GM18502 (cell line): ENCODE results near the gene RAI14.

Source experiments
- ATAC-seq: cut with Tn5 transposase; IDR thresholded peaks from one replicate; pipeline ENCODE4 v1.9.1; 2021; ENCODE audit warnings: mild to moderate bottlenecking; ENCODE audit not compliant: unreplicated experiment, poor library complexity

RAI14 gene

GRCh38 chr5:34656001-34656699 is at the start of gene RAI14:
RAI14 (plus strand) TSS chr5:34656328; CDS start chr5:34686920, 30,592 bp downstream.
- no peak for ATAC-seq

GRCh38 chr5:34608368-34608767 is 47.8 kb upstream of the RAI14 start:
- no peak for ATAC-seq

- ATAC-seq, result no peak
Measured at GRCh38 chr5:34608859-34609648, 47.1 kb upstream of the RAI14 start.

- ATAC-seq, result no peak
Measured at GRCh38 chr5:34609951-34610441, 46.1 kb upstream of the RAI14 start.

GRCh38 chr5:34610546-34610945 is 45.6 kb upstream of the RAI14 start:
- ATAC-seq, result no peak

- no peak for ATAC-seq
Measured at GRCh38 chr5:34611464-34612415, 44.4 kb upstream of the RAI14 start.

- no peak for ATAC-seq
Measured at GRCh38 chr5:34616651-34617050, 39.5 kb upstream of the RAI14 start.

GRCh38 chr5:34618371-34619065 is 37.6 kb upstream of the RAI14 start:
- no peak for ATAC-seq

GRCh38 chr5:34620185-34620584 is 35.9 kb upstream of the RAI14 start:
- no peak for ATAC-seq

GRCh38 chr5:34621277-34622097 is 34.6 kb upstream of the RAI14 start:
- ATAC-seq, result no peak

GRCh38 chr5:34622098-34622400 is 34.1 kb upstream of the RAI14 start:
- ATAC-seq, result no peak

- no peak for ATAC-seq
Measured at GRCh38 chr5:34624691-34625090, 31.4 kb upstream of the RAI14 start.

GRCh38 chr5:34625246-34625645 is 30.9 kb upstream of the RAI14 start:
- ATAC-seq, result no peak

- ATAC-seq, result no peak
Measured at GRCh38 chr5:34626036-34626435, 30.1 kb upstream of the RAI14 start.

GRCh38 chr5:34626751-34627150 is 29.4 kb upstream of the RAI14 start:
- ATAC-seq, result no peak

- no peak for ATAC-seq
Measured at GRCh38 chr5:34627794-34628193, 28.3 kb upstream of the RAI14 start.

- no peak for ATAC-seq
Measured at GRCh38 chr5:34628373-34628772, 27.8 kb upstream of the RAI14 start.

- no peak for ATAC-seq
Measured at GRCh38 chr5:34630596-34630995, 25.5 kb upstream of the RAI14 start.

- ATAC-seq, result no peak
Measured at GRCh38 chr5:34632807-34633422, 23.2 kb upstream of the RAI14 start.
